T-helper 2 cell treated with Interferon-gamma antibody and Interleukin-4, amounts not matched to agents 5 μg/mL and 100 μg/mL, for 36 hours (primary cell): ENCODE measurements around the gene RBFOX2.

Experiments
- DNase-seq: peaks from one replicate; pipeline ENCODE4 v3.0.0; 2021; ENCODE audit warnings: low spot score
- H3K27ac Mint-ChIP-seq: one replicate; pipeline ENCODE4 v1.8.0; 2021; ENCODE audit warnings: mild to moderate bottlenecking, mixed read lengths
- H3K27me3 Mint-ChIP-seq: one replicate; pipeline ENCODE4 v1.8.0; 2021; ENCODE audit warnings: low read depth, mixed read lengths
- H3K36me3 Mint-ChIP-seq: one replicate; pipeline ENCODE4 v1.8.0; 2021; ENCODE audit warnings: low read depth, mixed read lengths
- H3K4me1 Mint-ChIP-seq: one replicate; pipeline ENCODE4 v1.8.0; 2021; ENCODE audit warnings: low read depth, mixed read lengths
- H3K4me3 Mint-ChIP-seq: one replicate; pipeline ENCODE4 v1.8.0; 2022; ENCODE audit warnings: mild to moderate bottlenecking, moderate library complexity, mixed read lengths
- H3K9me3 Mint-ChIP-seq: one replicate; pipeline ENCODE4 v1.8.0; 2021; ENCODE audit warnings: mixed read lengths

RBFOX2 gene

DNA sequence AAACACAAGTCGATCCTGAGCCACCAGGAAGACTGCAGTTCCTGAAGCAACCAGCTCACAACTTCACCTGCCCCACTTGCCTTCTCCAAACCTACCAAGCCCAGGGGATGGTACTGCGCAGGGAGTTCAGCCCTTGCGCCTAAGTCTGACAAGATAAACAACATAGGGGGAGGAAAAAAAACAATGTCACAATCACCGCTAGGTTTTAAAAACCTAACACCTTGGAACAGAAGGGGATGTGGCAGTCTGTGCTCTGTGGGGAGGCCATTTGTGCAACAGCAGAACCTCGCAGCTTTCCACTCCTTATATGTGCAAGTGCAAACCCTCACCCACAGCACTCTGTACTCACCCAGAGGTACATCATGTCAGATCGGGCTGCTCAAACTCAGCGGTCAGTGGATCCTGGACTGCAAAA lies 134.2 kb downstream of the RBFOX2 start:
- Mint-ChIP-seq H3K4me1 (no peaks in the 10 kb centered on the region), H3K27ac (no peak overlapping the region), H3K36me3 (no peaks in the 10 kb centered on the region), H3K27me3 (peaks cover 24% of the 10 kb centered on the region), H3K9me3 (no peaks in the 10 kb centered on the region), H3K4me3 (no peak overlapping the region)
- no peak for DNase-seq

DNA sequence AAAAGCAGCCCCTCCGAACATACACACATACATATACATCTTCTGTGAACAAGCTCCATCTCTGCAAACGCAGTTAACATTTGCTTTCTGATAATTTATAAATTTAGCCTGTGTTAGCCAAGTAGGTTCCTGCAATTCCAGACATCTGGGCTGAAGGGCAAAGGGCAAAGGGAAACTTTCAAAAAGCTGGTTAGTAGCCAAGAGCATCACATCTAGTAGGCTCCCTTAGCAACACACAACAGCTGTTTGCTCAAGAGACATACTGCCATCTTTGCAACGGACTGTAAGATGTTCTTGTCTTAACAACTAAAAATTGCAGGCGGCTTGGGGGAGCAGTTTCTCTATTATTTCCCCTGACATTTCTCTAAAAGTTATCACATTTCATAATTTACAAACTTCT lies 134.9 kb downstream of the RBFOX2 start:
- no peak overlapping the region for H3K27ac Mint-ChIP-seq
- DNase-seq = no peak
- no peaks in the 10 kb centered on the region for H3K4me1 Mint-ChIP-seq
- no peaks in the 10 kb centered on the region for H3K9me3 Mint-ChIP-seq
- no peaks in the 10 kb centered on the region for H3K36me3 Mint-ChIP-seq
- H3K27me3 Mint-ChIP-seq = peaks cover 24% of the 10 kb centered on the region
- H3K4me3 Mint-ChIP-seq = no peak overlapping the region

DNA sequence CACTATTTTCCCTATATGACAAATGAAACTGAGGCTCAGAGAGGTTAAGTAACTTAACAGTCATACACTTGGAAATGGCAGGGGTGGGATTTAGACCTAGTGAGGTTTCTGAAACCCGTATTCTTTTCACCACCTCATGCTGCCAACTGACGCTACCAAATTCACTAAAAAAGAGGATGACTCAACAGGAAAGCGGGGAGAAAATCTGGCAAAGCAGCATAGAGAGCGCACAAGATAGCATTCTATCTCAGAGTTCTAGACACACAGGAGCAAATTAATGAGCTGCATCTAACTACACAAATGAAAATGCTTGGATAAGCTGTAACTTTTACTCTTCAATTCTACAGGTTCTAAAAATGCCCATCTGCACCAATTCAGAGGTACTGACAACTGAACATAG lies 136.4 kb downstream of the RBFOX2 start:
- Mint-ChIP-seq H3K4me3 (no peak overlapping the region), H3K27me3 (peaks cover 24% of the 10 kb centered on the region), H3K9me3 (no peaks in the 10 kb centered on the region), H3K36me3 (no peaks in the 10 kb centered on the region), H3K27ac (no peak overlapping the region), H3K4me1 (no peaks in the 10 kb centered on the region)
- no peak for DNase-seq

DNA sequence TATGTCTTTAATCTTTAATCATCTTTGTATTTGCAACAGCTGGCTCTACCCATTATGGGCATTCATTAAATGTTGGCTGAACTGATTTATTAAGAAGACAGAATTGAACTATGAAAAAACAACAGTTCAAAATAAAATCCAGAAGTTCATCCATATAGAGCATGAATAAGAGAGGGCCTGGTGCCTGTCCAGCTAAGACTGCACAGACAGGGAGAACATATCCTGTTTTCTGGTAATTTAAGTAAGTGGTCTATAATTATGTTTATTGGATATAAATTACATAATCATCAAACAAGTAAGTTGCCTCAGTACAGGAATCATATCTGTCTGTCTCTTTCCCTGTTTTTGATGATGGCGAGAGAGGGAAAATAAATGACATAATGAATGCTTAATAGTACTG lies 137.2 kb downstream of the RBFOX2 start:
- H3K4me3 Mint-ChIP-seq = no peak overlapping the region
- H3K36me3 Mint-ChIP-seq = no peaks in the 10 kb centered on the region
- H3K4me1 Mint-ChIP-seq = no peaks in the 10 kb centered on the region
- H3K27me3 Mint-ChIP-seq = peaks cover 24% of the 10 kb centered on the region
- H3K27ac Mint-ChIP-seq = no peak overlapping the region
- no peak for DNase-seq
- H3K9me3 Mint-ChIP-seq = no peaks in the 10 kb centered on the region

DNA sequence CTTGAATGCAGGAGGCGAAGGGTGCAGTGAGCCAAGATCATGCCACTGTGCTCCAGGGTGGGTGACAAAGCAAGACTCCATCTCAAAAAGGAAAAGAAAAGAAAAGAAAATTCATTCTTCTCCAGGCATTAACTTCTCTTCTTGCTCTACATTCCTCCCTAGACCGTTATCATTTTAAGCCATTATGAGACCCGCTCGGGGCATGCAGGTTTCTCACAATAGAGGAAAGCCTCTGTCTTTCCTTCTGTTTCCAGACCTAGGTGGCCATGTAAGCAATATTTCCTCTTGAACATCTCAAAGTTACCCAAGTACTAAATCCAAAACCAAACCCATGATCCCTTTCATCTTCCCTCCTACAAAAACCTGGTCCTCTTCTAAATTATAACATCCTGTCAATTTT lies 139.6 kb downstream of the RBFOX2 start:
- Mint-ChIP-seq H3K36me3 (no peaks in the 10 kb centered on the region), H3K4me1 (no peaks in the 10 kb centered on the region), H3K27me3 (peaks cover 11% of the 10 kb centered on the region), H3K27ac (no peak overlapping the region), H3K4me3 (no peak overlapping the region), H3K9me3 (no peaks in the 10 kb centered on the region)
- no peak for DNase-seq

DNA sequence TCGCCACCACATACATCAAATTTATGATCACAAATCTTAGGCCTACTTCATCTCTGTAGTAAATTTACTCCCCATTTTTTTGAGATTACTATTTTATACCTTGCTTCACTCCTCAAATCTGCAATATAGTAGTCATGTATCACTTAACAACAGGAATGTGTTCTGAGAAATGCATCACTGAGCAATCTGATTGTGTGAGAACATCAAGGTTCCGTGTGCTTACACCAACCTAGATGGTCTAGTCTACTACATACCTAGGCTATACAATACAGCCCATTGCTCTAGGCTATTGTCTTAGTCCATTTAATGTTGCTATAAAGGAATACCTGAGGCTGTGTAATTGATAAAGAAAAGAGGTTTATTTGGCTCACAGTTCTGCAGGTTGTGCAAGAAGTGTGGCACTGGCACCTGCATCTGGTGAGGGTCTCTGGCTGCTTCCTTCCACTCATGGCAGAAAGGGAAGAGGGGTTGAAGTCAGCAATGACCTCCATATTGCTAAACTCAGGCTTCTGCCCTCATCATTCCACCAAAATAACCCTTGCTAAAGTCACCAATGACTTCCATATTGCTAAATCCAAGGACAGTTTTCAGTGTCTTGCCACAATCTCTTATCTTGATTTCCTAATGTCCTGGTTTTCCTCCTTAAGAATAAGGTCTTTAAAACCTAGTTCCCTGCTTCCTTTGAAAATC lies 140.3 kb downstream of the RBFOX2 start:
- Mint-ChIP-seq H3K27me3 (peaks cover 7% of the 10 kb centered on the region), H3K4me1 (peaks cover 3% of the 10 kb centered on the region), H3K4me3 (no peak overlapping the region), H3K9me3 (no peaks in the 10 kb centered on the region), H3K36me3 (no peaks in the 10 kb centered on the region), H3K27ac (no peak overlapping the region)
- DNase-seq = no peak

DNA sequence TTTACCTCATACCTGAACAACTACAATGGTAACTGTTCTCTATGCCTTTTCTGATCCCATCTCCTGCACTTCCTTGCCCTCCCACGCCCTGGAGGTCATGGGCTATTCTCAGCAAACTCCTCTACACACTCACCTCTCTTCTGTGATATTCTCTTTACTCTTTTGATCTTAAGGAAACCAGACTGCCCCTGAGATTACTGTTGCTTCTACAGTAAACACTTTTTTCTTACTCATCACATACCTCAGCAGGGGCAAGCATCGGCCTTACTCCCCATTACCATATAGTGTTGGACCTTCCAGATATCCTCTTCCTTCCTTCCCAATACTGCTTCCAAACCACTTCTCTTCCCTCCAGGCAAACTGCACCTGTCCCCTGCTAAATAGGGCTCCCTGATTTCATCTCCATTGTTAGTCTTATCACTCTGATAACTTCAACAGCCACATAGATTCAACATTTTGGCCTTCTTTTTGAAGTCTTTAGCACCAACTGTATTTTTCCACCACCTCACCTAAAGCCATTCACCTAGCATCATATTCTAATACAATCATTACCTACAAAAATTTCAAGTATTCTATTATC lies 141.2 kb downstream of the RBFOX2 start:
- H3K4me3 Mint-ChIP-seq = no peak overlapping the region
- DNase-seq = no peak
- no peak overlapping the region for H3K27ac Mint-ChIP-seq
- no peaks in the 10 kb centered on the region for H3K9me3 Mint-ChIP-seq
- H3K4me1 Mint-ChIP-seq = peaks cover 8% of the 10 kb centered on the region
- H3K27me3 Mint-ChIP-seq = peaks cover 4% of the 10 kb centered on the region
- H3K36me3 Mint-ChIP-seq = no peaks in the 10 kb centered on the region

DNA sequence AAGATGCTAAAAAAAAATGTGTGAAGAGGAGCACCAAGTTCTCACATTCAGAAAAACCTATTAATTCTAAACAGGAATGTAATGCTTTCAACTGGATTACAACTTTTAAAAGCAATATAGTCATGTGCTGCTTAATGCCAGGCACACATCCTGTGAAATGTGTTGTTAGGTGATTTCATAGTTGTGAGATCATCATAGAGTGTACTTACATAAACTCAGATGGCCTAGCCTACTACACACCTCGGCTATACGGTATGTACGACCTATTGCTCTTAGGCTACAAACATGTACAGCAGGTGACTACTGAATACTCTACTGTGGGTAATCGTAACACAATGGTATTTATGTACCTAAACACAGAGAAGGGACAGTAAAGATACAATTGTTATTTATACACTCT lies 142.3 kb downstream of the RBFOX2 start:
- no peaks in the 10 kb centered on the region for H3K36me3 Mint-ChIP-seq
- no peak overlapping the region for H3K4me3 Mint-ChIP-seq
- H3K4me1 Mint-ChIP-seq = peaks cover 8% of the 10 kb centered on the region
- no peak overlapping the region for H3K27ac Mint-ChIP-seq
- DNase-seq = no peak
- H3K9me3 Mint-ChIP-seq = no peaks in the 10 kb centered on the region
- no peaks in the 10 kb centered on the region for H3K27me3 Mint-ChIP-seq

DNA sequence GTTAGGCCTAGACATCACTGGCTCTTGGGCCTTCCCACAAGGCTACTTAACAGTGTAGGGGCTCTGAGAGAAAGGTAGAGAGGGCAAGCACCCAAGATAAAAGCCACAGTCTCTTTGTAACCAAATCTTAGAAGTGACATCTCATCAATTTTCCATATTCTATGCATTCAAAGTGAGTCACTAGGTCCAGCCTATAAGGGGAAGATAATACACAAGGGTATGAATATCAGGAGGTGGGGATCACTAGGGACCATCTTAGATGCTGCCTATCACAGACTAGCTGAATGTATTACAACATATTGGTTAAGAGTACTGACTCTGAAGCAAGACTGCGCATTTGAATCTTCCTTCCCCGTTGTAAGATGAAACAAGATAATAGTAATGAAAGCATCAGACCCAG lies 144.1 kb downstream of the RBFOX2 start:
- Mint-ChIP-seq H3K27ac (no peak overlapping the region), H3K4me1 (peaks cover 8% of the 10 kb centered on the region), H3K4me3 (no peak overlapping the region), H3K9me3 (no peaks in the 10 kb centered on the region), H3K36me3 (no peaks in the 10 kb centered on the region), H3K27me3 (no peaks in the 10 kb centered on the region)
- DNase-seq = no peak

DNA sequence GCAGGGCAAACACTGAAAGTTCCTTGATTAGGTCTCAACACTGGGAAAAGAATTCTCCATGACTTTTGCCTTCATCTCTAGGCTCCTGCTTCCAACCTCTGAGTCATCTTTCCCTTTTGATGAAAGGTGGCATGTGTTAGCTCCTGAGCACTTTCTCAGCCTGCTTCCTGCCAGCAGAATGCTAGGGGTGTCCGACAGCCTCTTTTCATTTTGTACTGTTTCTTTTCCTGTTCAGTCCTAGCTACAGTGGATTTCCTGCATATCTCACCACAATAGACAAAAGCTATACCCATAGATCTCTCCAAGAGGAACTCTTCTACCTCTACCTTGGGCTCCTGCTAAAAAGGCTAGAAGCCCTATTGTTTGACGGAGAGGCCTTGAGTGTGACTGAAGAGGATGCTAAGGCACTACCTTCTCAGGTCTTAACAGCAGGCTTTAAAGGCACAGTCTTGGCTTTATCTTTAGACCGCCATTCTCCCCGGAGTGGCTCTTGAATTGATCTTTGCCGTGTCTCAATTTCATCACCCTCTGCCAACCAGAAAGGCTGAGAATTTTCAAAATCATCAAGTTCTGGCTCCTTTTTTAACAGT lies 145.5 kb downstream of the RBFOX2 start:
- DNase-seq = no peak
- H3K36me3 Mint-ChIP-seq = no peaks in the 10 kb centered on the region
- H3K4me3 Mint-ChIP-seq = no peak overlapping the region
- H3K27me3 Mint-ChIP-seq = no peaks in the 10 kb centered on the region
- H3K27ac Mint-ChIP-seq = no peak overlapping the region
- no peaks in the 10 kb centered on the region for H3K9me3 Mint-ChIP-seq
- H3K4me1 Mint-ChIP-seq = peaks cover 8% of the 10 kb centered on the region

DNA sequence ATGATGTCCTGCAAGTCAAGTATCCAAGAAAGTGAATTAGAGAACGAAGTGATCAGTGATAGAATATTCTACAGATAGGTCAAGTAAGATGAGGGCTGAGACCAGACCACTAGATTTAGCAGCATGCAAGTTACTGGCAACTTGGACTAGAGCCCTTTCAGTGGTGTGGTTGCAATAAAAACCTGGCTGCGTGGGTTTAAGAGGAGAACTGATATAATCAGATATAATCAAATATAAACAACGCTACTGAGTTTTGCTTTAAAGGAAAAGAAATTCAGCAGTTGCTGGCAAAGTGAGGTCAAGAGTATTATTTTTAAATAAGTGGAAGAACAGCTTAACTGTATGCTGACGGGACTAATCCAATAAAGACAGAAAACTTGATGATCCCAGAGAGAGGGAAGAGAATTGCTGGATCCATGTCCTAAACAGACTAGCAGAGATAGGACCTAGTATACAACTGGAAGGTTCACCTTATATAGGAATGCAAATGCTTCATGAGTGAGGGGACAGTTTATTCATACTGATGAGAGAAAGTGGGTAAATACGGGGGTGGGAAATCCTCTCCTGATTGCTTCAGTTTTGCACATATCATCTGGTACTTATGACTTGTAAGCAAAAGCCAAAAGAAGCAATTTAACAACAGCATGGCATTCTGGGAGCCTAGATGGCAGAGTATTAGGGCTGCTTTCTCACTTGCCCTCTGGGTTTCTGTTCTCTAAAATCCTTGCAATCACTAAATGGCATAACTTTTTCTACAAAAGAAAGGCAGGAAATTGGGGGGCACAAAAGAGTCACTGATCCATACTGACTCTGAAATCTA lies 146.2 kb downstream of the RBFOX2 start:
- H3K36me3 Mint-ChIP-seq = no peaks in the 10 kb centered on the region
- no peaks in the 10 kb centered on the region for H3K27me3 Mint-ChIP-seq
- DNase-seq = no peak
- H3K4me3 Mint-ChIP-seq = no peak overlapping the region
- H3K9me3 Mint-ChIP-seq = no peaks in the 10 kb centered on the region
- no peak overlapping the region for H3K27ac Mint-ChIP-seq
- peaks cover 8% of the 10 kb centered on the region for H3K4me1 Mint-ChIP-seq

DNA sequence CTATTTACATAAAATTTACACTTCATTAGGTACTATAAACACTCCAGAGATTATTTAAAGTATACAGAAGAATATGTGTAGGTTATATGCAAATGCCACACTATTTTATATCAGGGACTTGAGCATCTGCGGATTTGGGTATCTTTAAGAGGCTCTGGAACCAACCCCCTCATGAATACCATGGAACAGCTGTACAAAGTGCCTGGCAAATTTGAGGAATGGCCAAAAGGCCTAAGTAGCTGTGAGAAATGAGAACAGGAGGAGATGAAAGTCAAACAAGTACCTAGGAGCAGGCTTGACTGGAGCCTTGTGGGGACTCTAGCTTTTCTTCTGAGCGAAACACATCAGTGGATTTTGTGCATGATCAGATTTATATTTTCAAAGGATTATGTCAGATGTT lies 149.3 kb downstream of the RBFOX2 start:
- Mint-ChIP-seq H3K4me1 (peaks cover 8% of the 10 kb centered on the region), H3K27me3 (no peaks in the 10 kb centered on the region), H3K4me3 (no peak overlapping the region), H3K27ac (no peak overlapping the region), H3K9me3 (no peaks in the 10 kb centered on the region), H3K36me3 (no peaks in the 10 kb centered on the region)
- no peak for DNase-seq

DNA sequence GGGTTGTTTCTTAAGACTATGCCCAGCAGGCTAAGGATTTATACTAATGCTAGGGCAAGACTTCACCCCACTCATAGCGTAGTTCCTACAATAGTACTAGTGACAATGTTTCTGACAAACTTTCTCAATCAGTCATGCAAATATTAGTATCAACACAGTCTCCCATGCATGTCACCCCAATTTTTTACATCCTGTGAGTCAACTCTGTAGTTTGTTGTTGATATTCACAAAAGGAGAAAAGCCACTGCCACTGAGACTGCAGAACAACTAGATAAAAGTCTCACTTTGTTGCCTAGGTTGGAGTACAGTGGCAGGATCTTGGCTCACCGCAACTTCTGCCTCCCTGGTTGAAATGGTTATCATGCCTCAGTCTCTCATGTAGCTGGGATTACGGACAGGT lies 155.2 kb downstream of the RBFOX2 start:
- Mint-ChIP-seq H3K27me3 (peaks cover 3% of the 10 kb centered on the region), H3K27ac (no peak overlapping the region), H3K4me3 (no peak overlapping the region), H3K9me3 (no peaks in the 10 kb centered on the region), H3K4me1 (no peaks in the 10 kb centered on the region), H3K36me3 (no peaks in the 10 kb centered on the region)
- no peak for DNase-seq

DNA sequence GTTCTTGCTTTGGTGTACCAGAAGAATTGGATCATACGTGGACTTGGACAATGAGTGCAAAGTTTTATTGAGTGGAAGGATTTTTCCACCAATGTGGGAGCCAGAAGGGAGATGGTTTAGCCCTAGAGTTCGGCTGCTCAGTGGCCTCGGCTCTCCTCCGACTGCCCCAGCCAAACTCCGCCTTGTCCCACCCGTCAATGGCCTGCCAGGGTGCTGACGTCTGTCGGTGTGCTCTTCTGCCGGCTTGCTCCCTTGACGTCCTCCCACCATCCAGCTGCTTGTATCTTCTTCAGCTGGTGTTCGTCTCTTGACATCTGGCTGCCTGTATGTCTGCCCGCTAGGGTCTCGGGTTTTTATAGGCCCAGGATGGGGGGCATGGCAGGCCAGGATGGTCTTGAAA lies 156.2 kb downstream of the RBFOX2 start:
- H3K9me3 Mint-ChIP-seq = no peaks in the 10 kb centered on the region
- peaks cover 3% of the 10 kb centered on the region for H3K27me3 Mint-ChIP-seq

More for the DNA sequence above, 156.2 kb downstream of the RBFOX2 start:
- no peaks in the 10 kb centered on the region for H3K4me1 Mint-ChIP-seq
- no peak overlapping the region for H3K4me3 Mint-ChIP-seq
- no peak for DNase-seq
- H3K36me3 Mint-ChIP-seq = no peaks in the 10 kb centered on the region
- H3K27ac Mint-ChIP-seq = no peak overlapping the region
